HG02642 (cell line): ENCODE results near the gene CD320.
A peak's percentile ranks its signal among the peaks of the same experiment; 100 is the strongest.
"Not testable (repeated sequence)": the region's sequence is repeated elsewhere in the genome, so short reads cannot be mapped to it uniquely, and the experiment has no call there.

Experiments
- ATAC-seq: cut with Tn5 transposase; IDR thresholded peaks from one replicate; pipeline ENCODE4 v1.9.1; 2021; ENCODE audit warnings: mild to moderate bottlenecking; ENCODE audit not compliant: unreplicated experiment, poor library complexity

The CD320 gene

GRCh38 chr19:8307965-8308866 lies at the start of gene CD320:
Gene CD320, minus strand, starts transcription at chr19:8308358. Its CDS starts 68 bp downstream, at chr19:8308290.
- peak; percentile 87 for ATAC-seq

GRCh38 chr19:8357007-8357521 lies 48.9 kb upstream of the CD320 start:
- ATAC-seq, result no peak

GRCh38 chr19:8355631-8356402 lies 47.7 kb upstream of the CD320 start:
- no peak for ATAC-seq

- ATAC-seq, result not testable (repeated sequence)
Observed at GRCh38 chr19:8352845-8353244, 44.7 kb upstream of the CD320 start.

- no peak for ATAC-seq
Observed at GRCh38 chr19:8352134-8352827, 44.1 kb upstream of the CD320 start.

GRCh38 chr19:8349629-8350372 lies 41.6 kb upstream of the CD320 start:
- not testable (repeated sequence) for ATAC-seq

- ATAC-seq, result no peak
Observed at GRCh38 chr19:8343483-8343844, 35.3 kb upstream of the CD320 start.

GRCh38 chr19:8342684-8343482 lies 34.7 kb upstream of the CD320 start, which contains the start of gene KANK3:
Gene KANK3, minus strand, starts transcription at chr19:8343262. Its CDS starts 5,434 bp downstream, at chr19:8337828.
- ATAC-seq, result peak; percentile 94

GRCh38 chr19:8342316-8342683 lies 34.1 kb upstream of the CD320 start:
- no peak for ATAC-seq

- ATAC-seq, result not testable (repeated sequence)
Observed at GRCh38 chr19:8341504-8341903, 33.3 kb upstream of the CD320 start.

- ATAC-seq, result no peak
Observed at GRCh38 chr19:8340341-8341096, 32.4 kb upstream of the CD320 start.

GRCh38 chr19:8338835-8339234 lies 30.7 kb upstream of the CD320 start:
- no peak for ATAC-seq

- ATAC-seq, result no peak
Observed at GRCh38 chr19:8337728-8338127, 29.6 kb upstream of the CD320 start.

- ATAC-seq, result no peak
Observed at GRCh38 chr19:8336660-8337059, 28.5 kb upstream of the CD320 start.

- no peak for ATAC-seq
Observed at GRCh38 chr19:8336072-8336569, 28.0 kb upstream of the CD320 start.

GRCh38 chr19:8335343-8336071 lies 27.3 kb upstream of the CD320 start:
- no peak for ATAC-seq
